NCI-H460 (cell line): ENCODE measurements around the gene ASPSCR1. TPM values are rescaled to one million over a fixed set of nuclear protein-coding genes. Genes with fewer than 3 reads are reported as not detected.
"Not testable (repeated sequence)": the region's sequence is repeated elsewhere in the genome, so short reads cannot be mapped to it uniquely, and the experiment has no call there.

ENCODE experiments used
- DNase-seq: peaks from one replicate; pipeline ENCODE4 v3.0.0-alpha.2; 2016; ENCODE audit warnings: low read depth; ENCODE audit errors: extremely low read depth
- total RNA-seq: library from RNA; depleted of rRNA; stranded (reverse); fragments of >200 nt; shearing (Covaris generic); gene quantifications from 2 replicates; pipeline ENCODE4 v1.2.3, GENCODE V29; 2014

The ASPSCR1 gene
- total RNA-seq, 1 experiment from 2014 or later: 20.5 TPM

DNA sequence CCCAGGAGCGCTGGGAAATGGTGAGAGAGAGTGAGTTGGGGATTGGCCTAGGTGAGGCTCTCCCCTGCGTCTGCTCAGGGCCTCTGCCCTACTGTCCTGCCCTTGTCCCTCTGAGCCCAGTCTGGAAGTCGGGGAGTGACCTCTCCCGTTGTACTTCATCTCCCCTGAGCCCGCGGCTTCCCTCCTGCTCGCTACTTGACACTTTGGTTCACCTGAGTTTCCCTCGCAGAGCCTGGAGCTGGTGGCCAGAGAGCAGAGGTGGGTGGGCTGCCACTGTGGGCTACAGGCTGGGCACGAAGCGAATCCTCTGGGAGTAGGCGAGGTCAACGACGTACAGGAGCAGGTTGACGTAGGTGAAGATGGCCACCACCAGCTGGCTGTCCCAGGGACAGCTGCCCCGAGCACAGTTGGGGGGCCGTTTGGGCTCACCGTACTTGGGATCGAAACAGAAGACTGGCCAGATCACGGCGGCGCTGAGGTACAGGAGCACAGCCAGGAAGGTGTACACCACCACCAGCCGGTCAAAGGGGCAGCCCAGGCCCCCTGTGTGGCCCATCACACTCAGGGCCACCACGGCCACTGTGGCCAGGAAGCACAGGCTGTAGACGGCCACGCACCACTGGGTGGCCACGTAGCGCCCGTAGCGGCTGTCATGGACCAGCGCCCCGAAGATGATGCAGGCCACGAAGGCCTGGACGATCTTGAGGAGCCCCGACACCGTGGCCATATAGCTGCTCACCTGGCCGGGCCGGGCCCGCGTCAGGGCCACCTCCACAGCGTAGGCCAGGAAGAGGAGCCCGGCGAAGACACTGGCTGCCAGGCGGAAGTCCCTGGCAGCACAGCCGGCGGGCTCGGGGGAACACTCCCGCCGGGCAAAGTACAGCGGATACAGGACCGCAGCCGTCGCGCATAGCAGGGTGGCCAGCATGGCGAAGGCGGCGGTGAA lies 36.6 kb upstream of the ASPSCR1 start:
- no peak for DNase-seq

DNA sequence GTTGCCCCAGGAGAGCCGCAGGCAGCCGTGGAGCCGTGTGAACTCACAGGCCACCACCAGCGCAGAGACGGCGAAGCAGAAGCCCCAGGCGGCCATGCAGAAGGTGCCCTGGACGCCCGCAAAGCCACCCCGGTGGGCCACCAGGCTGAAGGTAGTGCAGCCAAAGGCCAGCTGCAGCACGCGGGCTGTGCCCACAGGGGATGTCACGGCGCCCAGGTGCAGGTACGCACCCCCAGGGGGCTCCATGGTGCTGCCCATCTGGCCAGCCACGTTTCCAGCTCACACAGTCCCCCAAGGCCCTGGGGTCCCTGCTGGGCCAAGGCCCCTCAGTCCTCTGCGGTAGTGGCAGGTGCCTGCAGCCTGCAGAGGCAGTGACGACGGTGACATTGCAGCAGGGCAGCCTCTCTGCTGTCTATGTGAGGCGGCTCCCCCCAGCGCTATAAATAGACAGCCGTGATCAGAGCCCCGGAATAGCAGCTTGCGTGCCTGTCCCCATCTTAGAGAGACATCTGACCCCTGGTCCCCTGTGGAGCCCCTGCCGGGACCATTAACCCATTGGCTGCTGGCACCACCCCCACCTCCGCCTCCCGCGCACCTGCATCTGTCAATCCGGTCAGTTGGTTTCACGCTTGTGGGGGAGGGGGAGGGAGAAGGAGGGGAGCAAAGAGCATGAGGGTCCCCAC lies 35.8 kb upstream of the ASPSCR1 start:
- DNase-seq: no peak

DNA sequence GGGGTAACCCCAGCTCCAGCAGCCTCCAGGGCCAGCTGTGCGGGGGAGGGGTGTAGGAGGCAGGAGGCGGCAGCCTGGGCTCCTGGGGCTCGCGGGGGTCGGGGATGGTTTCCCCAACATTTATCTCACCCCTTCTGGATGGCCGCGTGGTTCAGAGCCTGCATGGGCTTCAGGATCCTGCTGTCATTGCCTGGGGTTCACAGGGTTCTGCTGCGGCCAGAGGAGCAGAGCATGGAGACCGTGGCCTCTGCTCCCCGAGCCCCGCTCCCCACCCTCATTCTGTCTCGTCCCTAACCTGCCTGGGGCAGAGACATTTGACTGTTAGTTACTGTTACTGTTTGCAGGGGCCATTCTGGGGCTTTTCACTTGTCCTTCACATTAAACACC lies 35.3 kb upstream of the ASPSCR1 start:
- DNase-seq: no peak

- no peak for DNase-seq
These were observed 32.6 kb upstream of the ASPSCR1 start for GRCh38 chr17:81944858-81945257.

DNA sequence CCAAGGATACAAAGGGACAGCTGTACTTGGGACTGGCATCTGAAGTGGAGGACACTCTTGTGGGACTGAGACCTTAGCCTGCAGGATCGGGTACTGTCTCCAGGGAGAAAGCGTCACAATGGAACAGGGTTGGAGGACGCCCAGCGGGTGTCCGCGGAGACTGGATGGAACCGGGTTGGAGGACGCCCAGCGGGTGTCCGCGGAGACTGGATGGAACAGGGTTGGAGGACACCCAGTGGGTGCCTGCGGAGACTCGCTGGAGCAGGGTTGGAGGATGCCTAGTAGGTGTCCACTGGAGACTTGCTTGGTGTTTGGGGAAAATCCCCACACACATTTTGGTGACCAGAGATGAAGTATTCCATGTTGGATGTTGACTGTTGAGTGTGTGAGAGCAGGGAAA lies 30.2 kb upstream of the ASPSCR1 start, which contains the start of gene MYADML2:
Gene MYADML2 (minus strand): TSS at position 45 of the 400 bp plus-strand sequence. CDS start 5,492 bp downstream, outside the sequence.
- DNase-seq: no peak

DNA sequence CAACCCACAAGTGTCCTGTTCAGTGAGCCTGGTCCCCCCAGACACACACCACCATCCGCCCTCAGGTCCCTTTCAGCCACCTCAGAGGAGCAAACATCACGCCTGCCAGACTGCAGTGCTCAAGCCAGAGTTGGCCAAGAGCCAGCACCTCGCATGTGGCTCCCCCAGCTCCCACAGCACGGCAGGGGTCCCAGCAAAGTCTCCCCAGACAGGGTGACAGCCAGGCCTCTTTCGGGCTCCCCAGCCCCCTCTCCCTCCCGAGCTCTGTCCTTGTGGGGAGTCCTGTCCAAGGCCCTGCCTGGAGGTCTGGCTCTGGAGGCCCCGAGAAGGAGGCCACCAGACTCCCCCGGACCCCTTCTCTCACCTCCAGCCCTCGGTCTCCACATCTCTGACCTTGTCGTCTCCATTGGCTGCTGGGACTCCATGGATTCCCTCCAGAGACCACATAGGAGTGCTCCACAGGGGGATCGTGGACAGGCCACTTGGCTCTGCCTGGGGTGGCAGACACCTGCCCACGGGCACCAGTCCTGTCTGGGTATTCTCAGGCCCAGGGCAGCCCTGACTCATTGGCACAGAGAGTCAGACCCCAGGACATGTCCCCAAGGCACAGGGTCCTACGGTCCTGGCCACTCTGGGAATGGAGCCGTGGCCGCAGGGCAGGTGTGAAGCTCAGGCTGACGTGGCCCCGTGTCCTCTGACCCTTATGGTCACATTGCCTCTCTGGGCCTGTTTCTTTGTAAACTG lies 28.6 kb upstream of the ASPSCR1 start:
- DNase-seq: no peak

DNA sequence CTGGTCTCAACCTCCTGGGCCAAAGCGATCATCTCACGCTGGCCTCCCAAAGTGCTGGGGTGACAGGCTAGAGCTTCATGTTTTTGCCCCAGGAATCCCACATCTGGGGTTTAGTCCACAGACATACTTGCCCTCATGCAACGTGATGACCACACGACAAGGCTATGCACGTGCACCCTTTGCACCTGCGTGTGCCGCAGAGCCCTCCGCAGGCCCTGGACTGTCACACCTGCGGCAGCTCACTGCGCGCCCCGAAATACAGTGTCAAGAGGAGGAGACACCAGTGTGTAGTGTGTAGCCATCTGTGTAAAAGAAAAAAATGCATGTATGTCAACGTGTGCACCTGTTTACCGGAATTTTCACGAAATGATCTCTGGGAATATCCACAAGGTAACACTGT lies 26.9 kb upstream of the ASPSCR1 start:
- DNase-seq: no peak

- no peak for DNase-seq
These were observed 25.4 kb upstream of the ASPSCR1 start for GRCh38 chr17:81951785-81952684.

DNA sequence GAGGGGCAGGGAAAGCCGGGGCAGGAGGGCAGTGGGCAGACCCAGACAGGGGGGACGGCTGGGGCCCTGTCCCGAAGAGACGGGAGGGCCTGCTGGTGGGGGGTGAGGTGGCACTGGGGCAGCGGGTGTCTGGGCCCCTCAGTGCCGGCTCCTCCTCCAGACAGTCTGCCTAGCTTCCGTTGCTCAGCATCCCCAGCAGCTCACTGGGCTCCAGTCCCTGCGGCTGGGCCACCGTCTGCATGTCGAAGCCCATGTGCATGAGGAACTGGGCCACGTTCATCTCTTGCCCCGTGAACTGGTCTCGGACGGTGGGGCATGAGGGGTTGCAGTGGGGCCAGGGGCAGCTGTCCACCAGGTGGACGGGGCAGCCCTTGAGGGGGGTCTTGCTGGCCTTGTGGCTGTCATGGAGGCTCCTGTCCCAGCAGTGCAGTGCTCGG lies 24.6 kb upstream of the ASPSCR1 start:
- no peak for DNase-seq

- DNase-seq: not testable (repeated sequence)
These were observed 24.0 kb upstream of the ASPSCR1 start for GRCh38 chr17:81953443-81953842.

DNA sequence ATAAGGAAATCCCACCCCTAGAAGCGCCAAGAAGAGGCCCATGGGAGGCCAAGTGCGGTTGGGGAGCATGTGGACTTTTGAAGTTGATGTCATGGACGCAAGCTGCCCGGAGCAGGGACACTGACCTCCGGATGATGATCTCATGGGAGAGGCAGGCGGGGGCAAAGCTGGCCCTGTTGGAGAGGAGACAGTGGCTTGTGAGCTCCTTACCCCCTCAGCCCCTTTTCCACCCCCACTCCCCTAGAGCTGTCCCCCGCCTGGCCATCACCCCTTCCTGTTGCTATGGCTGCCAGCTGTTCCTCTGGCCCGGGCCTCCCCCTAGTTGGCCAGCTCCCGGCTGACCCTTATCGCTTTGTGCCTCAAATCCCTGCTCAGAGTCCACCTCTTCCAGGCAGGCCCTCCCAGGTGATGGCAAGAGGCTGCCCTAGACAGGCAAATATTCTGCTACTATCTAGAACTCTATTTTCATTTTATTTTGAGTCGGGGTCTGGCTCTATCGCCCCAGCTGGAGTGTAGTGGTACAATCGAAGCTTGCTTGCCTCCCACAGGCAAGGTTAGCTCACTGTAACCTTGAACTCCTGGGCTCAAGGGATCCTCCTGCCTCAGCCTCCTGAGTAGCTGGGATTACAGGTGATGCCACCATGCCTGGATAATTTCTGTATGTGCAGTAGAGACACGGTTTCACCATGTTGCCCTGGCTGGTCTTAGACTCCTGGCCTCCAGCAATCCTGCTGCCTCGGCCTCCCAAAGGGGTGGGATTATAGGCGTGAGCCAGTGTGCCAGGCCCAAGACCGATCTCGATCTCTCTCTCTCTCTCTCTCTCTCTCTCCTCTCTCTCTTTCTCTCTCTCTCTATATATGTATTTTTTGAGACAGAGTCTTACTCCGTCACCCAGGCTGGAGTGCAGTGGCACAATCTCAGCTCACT lies 23.0 kb upstream of the ASPSCR1 start:
- DNase-seq: no peak

GRCh38 chr17:81955058-81955681 lies 22.3 kb upstream of the ASPSCR1 start:
- DNase-seq: no peak

DNA sequence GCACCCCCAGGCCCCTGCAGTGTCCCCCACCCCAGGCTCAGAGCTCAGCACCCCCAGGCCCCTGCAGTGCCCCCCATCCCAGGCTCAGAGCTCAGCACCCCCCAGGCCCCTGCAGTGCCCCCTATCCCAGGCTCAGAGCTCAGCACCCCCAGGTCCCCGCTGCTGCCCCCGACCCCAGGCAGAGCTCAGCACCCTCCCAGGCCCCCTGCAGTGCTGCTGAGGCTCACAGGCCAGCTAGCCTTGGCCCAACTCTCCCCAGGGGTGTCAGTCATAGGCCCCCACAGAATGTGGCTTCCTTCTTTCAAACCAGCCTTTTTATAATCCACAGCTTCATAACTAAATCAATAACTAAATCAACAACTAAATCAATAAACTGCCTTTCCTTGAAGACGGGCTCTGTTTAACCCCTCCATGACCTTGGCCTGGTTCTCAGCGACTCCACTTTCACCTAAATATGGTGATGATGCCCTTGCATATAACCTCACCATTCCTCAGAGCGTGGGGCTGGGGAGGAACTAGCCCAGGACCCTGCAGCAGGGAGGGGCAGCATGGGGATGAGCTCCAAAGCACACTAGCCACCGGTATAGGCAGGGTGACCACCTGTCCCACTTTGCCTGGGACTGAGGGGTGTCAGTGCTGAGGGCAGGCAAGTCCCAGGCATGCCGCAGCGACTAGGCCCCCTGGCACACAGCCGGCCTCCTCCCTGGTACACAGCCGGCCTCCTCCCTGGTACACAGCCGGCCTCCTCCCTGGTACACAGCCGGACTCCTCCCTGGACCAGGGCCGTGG lies 21.5 kb upstream of the ASPSCR1 start:
- no peak for DNase-seq

DNA sequence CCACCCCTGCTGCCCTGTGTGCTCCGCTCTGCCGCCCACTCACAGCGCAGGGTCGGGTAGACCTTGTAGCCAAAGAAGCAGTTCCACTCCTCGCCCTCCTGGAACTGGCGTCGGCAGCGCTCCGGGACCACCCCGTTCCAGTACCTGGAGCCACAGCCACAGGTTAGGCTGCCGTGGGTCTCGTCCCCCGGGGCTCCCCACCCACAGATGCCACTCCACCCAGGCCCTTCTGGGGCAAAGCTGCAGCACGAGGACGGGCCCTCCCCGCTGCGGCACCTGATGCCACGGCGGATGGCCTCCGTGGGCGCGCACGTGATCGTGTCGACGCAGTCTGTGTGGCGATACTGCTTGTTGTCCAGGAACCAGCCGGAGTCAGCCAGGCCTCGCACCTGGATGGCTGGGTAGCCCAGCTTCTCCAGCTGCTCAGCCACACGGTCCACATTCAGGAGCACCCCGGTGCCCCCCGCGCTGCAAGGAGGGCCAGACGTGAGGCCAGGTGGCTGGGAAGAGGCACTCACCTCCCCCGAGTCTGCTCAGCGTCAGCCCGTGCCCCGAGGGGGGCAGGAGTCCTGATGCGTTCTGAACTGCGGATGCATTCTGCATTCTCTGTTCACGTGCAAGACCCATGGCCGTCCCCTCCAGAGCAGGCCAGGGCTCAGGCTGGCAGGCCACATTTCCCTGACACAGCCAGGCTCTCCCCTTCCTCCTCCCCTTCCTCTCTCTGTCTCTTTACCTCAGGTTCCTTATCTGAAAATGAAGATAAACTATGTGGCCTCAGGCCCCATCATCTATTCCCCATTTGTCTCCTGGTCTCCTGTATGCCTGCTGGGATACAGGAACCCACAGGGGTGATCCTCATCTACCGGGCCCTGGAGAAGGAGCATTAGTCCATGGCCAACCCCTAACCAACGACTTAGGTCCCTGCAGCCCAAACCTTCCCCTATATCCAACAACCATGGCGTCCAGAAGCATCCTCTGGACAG lies 20.5 kb upstream of the ASPSCR1 start:
- DNase-seq: no peak

GRCh38 chr17:81957691-81958432 lies 19.6 kb upstream of the ASPSCR1 start:
- no peak for DNase-seq
